ENCODE data around the gene CKS2.
A peak's percentile ranks its signal among the peaks of the same experiment; 100 is the strongest.
"Not testable (repeated sequence)": the region's sequence is repeated elsewhere in the genome, so short reads cannot be mapped to it uniquely, and the experiment has no call there.

CKS2 gene

DNA sequence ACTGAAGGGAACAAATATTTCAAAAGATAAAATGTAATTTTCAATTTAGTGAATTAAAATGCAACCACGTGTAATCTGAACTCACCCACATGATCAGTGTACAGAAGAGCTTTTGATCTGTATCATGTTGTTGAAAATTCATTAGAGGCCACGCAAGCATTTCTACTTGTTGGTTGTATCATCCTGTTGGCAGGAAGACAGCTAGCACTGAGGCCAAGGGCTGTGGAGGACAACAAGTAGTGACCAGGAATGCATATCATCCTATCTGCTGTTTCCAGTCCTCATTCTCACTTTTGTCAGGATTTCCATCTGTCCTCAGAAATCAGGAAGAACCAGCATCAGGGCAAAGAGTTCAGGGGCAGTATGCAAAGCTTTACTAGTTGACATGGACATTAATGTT, 29.9 kb upstream of the CKS2 start:
- no peaks in the 10 kb centered on the region for H4K20me1 ChIP-seq (ENCODE audit: control insufficient read depth, insufficient read depth, low read depth, low read length)
- H3K27ac ChIP-seq (ENCODE audit: low read depth, low read length): no peak overlapping the region
- no peak overlapping the region for H3K4me3 ChIP-seq (ENCODE audit: low read length)
- no peaks in the 10 kb centered on the region for H3K79me2 ChIP-seq (ENCODE audit: control insufficient read depth, low read length)
- H3K4me2 ChIP-seq (ENCODE audit: low read length): no peak overlapping the region
- no peaks in the 10 kb centered on the region for H3F3A ChIP-seq (ENCODE audit: control insufficient read depth, insufficient read depth)
- no peaks in the 10 kb centered on the region for H3K36me3 ChIP-seq (ENCODE audit: control insufficient read depth, low read length)
- H3K9me2 ChIP-seq (replicated peaks; ENCODE audit: control insufficient read depth, low read length): no peaks in the 10 kb centered on the region
- H3K9me3 ChIP-seq (ENCODE audit: control insufficient read depth, insufficient read depth, low read length): no peaks in the 10 kb centered on the region
- H3K4me1 ChIP-seq (ENCODE audit: control insufficient read depth, low read length): peaks cover 41% of the 10 kb centered on the region
- TF ChIP-seq EZH2phosphoT487 (IDR thresholded peaks at IDR 0.05; ENCODE audit: borderline replicate concordance, low read length): no peak
- TF ChIP-seq, protein P1, sequence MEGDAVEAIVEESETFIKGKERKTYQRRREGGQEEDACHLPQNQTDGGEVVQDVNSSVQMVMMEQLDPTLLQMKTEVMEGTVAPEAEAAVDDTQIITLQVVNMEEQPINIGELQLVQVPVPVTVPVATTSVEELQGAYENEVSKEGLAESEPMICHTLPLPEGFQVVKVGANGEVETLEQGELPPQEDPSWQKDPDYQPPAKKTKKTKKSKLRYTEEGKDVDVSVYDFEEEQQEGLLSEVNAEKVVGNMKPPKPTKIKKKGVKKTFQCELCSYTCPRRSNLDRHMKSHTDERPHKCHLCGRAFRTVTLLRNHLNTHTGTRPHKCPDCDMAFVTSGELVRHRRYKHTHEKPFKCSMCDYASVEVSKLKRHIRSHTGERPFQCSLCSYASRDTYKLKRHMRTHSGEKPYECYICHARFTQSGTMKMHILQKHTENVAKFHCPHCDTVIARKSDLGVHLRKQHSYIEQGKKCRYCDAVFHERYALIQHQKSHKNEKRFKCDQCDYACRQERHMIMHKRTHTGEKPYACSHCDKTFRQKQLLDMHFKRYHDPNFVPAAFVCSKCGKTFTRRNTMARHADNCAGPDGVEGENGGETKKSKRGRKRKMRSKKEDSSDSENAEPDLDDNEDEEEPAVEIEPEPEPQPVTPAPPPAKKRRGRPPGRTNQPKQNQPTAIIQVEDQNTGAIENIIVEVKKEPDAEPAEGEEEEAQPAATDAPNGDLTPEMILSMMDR (IDR thresholded peaks at IDR 0.05; ENCODE audit: low read depth, low read length, poor library complexity, severe bottlenecking): no peak
- H3K27me3 ChIP-seq (ENCODE audit: control insufficient read depth, low read length): no peaks in the 10 kb centered on the region

DNA sequence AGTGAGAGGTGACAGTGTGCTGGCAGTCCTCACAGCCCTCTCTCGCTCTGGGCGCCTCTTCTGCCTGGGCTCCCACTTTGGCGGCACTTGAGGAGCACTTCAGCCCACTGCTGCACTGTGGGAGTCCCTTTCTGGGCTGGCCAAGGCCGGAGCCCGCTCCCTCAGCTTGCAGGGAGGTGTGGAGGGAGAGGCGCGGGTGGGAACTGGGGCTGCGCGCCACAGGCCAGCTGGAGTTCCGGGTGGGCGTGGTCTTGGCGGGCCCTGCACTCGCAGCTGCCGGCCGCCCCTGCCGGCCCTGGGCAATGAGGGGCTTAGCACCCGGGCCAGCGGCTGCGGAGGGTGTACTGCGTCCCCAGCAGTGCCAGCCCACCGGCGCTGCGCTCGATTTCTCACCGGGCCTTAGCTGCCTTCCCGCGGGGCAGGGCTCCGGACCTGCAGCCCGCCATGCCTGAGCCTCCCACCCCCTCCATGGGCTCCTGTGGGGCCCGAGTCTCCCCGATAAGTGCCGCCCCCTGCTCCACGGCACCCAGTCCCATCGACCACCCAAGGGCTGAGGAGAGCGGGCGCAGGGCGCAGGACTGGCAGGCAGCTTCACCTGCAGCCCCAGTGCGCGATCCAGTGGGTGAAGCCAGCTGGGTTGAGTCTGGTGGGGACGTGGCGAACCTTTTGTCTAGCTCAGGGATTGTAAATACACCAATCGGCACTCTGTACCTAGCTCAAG, 28.6 kb upstream of the CKS2 start:
- H3K36me3 ChIP-seq (ENCODE audit: control insufficient read depth, low read length); H3K79me2 ChIP-seq (ENCODE audit: control insufficient read depth, low read length); H3F3A ChIP-seq (ENCODE audit: control insufficient read depth, insufficient read depth); H3K27ac ChIP-seq (ENCODE audit: low read depth, low read length); H3K27me3 ChIP-seq (ENCODE audit: control insufficient read depth, low read length); H3K9me2 ChIP-seq (replicated peaks; ENCODE audit: control insufficient read depth, low read length); H3K9me3 ChIP-seq (ENCODE audit: control insufficient read depth, insufficient read depth, low read length); H4K20me1 ChIP-seq (ENCODE audit: control insufficient read depth, insufficient read depth, low read depth, low read length): not testable (repeated sequence)
- H3K4me2 ChIP-seq (ENCODE audit: low read length): peak overlapping the region; percentile 40; the same call in 1 of the 2 replicates
- peaks cover 39% of the 10 kb centered on the region for H3K4me1 ChIP-seq (ENCODE audit: control insufficient read depth, low read length)
- H3K4me3 ChIP-seq (ENCODE audit: low read length): peak overlapping the region; percentile 44

DNA sequence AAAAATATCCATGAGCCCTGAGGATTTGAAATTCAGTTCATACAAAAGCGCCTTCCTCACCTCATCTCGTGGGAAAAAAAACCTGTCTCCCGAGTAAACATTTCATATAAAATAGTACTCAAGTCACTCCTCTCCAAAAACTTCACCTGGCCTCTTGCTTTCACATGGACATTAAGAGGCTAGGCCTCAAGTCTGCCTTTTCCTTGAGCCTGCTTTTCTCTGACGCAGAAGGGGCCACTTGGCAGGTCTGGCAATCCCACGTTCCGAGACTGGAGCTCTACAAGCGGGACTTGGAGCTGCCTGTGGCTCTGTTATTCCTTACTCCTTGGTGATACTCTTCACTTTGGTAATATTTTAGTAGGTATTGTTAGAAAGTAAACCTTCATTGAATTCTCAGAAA, 26.9 kb upstream of the CKS2 start:
- Histone ChIP-seq H3K9me2 (replicated peaks; ENCODE audit: control insufficient read depth, low read length) (no peaks in the 10 kb centered on the region), H3F3A (ENCODE audit: control insufficient read depth, insufficient read depth) (no peaks in the 10 kb centered on the region), H3K79me2 (ENCODE audit: control insufficient read depth, low read length) (no peaks in the 10 kb centered on the region), H3K4me3 (ENCODE audit: low read length) (no peak overlapping the region), H3K27ac (ENCODE audit: low read depth, low read length) (no peak overlapping the region), H4K20me1 (ENCODE audit: control insufficient read depth, insufficient read depth, low read depth, low read length) (no peaks in the 10 kb centered on the region), H3K4me2 (ENCODE audit: low read length) (no peak overlapping the region), H3K27me3 (ENCODE audit: control insufficient read depth, low read length) (no peaks in the 10 kb centered on the region), H3K9me3 (ENCODE audit: control insufficient read depth, insufficient read depth, low read length) (no peaks in the 10 kb centered on the region), H3K4me1 (ENCODE audit: control insufficient read depth, low read length) (peaks cover 29% of the 10 kb centered on the region), H3K36me3 (ENCODE audit: control insufficient read depth, low read length) (no peaks in the 10 kb centered on the region)
- no peak for TF ChIP-seq EZH2phosphoT487 (IDR thresholded peaks at IDR 0.05; ENCODE audit: borderline replicate concordance, low read length)

DNA sequence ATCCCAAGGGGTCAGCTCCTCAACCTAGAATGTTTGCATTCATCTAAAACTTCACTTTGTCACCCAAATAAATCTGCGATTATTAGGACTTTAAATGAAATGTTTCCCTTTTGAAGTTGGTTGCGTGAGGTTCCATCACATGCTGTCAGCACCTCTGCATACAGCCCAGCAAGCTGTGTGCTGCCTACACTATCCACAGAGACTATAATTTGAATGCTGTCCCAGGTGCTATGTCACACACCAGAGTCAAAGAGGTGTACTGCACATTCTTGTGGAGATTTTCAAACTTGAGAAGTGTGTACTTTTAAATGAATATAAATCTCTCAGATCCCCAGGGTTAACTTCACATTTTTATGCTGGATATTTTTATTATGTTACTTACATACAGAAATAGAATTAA, 19.3 kb upstream of the CKS2 start:
- Histone ChIP-seq H3K9me2 (replicated peaks; ENCODE audit: control insufficient read depth, low read length) (no peaks in the 10 kb centered on the region), H3K9me3 (ENCODE audit: control insufficient read depth, insufficient read depth, low read length) (peaks cover 7% of the 10 kb centered on the region; the same call in 1 of the 2 replicates), H3K4me2 (ENCODE audit: low read length) (no peak overlapping the region), H4K20me1 (ENCODE audit: control insufficient read depth, insufficient read depth, low read depth, low read length) (no peaks in the 10 kb centered on the region), H3K27me3 (ENCODE audit: control insufficient read depth, low read length) (no peaks in the 10 kb centered on the region), H3K4me3 (ENCODE audit: low read length) (no peak overlapping the region), H3K36me3 (ENCODE audit: control insufficient read depth, low read length) (no peaks in the 10 kb centered on the region), H3K27ac (ENCODE audit: low read depth, low read length) (no peak overlapping the region), H3F3A (ENCODE audit: control insufficient read depth, insufficient read depth) (no peaks in the 10 kb centered on the region), H3K79me2 (ENCODE audit: control insufficient read depth, low read length) (no peaks in the 10 kb centered on the region), H3K4me1 (ENCODE audit: control insufficient read depth, low read length) (no peaks in the 10 kb centered on the region)
- TF ChIP-seq, protein P1 (IDR thresholded peaks at IDR 0.05; ENCODE audit: low read depth, low read length, poor library complexity, severe bottlenecking): no peak
- TF ChIP-seq EZH2phosphoT487 (IDR thresholded peaks at IDR 0.05; ENCODE audit: borderline replicate concordance, low read length): no peak
